Neural cell (in vitro differentiated cells): ENCODE measurements around the gene SF1.

Experiments
- MXI1 ChIP-seq: fragments of 450-650 bp; conservative IDR thresholded peaks from 2 replicates; pipeline ENCODE4 v1.6.1; 2014; ENCODE audit warnings: antibody characterized with exemption, mild to moderate bottlenecking; ENCODE audit not compliant: poor library complexity, severe bottlenecking
- TF ChIP-seq, protein P1 (sequence below): fragments of 450-650 bp; IDR thresholded peaks from 2 replicates; pipeline ENCODE4 v1.5.1; 2014; ENCODE audit warnings: antibody characterized with exemption, mild to moderate bottlenecking, moderate library complexity; ENCODE audit not compliant: poor library complexity, severe bottlenecking

DNA sequence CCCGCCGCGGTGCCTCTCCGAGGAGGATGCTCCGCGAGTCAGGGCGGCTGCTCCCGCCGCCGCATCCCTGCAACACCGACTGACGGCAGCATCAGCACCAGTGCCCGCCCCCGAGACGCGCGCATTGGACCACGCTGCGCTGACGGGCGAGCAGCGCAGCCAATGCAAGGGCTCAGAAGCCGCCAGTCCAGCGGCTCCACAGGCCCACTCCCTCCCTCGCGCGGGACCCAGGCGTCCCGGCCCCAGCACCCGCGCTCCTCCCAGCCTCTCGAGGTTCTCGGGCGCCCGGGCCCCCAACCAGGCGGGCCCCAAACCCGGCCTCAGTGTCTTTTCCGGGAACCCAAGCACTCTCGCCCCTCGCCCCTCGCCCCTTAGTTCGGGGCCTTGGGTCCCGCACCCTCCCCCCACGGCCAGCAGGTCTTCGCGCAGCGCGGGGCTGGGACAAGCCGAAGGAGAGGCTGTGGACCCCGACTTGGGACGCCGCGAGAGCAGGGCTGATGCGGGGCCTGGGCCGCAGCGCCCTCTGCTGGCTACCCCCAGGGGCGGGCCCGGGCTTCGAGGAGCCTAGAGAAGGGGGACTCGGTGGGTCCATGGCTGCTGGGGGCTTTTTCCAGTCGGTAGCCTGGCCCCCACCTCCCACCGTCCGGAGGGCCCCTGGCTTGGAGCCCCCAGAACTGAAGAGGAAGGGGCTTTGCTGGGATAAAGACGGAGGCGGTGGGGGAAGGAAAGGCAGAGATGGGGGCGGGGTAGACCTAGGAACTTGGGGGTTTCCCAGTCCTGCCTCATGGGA, 55.0 kb downstream of the SF1 start, which contains the start of gene NRXN2:
- TF ChIP-seq, protein P1, sequence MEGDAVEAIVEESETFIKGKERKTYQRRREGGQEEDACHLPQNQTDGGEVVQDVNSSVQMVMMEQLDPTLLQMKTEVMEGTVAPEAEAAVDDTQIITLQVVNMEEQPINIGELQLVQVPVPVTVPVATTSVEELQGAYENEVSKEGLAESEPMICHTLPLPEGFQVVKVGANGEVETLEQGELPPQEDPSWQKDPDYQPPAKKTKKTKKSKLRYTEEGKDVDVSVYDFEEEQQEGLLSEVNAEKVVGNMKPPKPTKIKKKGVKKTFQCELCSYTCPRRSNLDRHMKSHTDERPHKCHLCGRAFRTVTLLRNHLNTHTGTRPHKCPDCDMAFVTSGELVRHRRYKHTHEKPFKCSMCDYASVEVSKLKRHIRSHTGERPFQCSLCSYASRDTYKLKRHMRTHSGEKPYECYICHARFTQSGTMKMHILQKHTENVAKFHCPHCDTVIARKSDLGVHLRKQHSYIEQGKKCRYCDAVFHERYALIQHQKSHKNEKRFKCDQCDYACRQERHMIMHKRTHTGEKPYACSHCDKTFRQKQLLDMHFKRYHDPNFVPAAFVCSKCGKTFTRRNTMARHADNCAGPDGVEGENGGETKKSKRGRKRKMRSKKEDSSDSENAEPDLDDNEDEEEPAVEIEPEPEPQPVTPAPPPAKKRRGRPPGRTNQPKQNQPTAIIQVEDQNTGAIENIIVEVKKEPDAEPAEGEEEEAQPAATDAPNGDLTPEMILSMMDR, result peak; percentile 96
- peak; percentile 52 for TF ChIP-seq MXI1
